ENCODE data around the gene EVI2A. TPM values are rescaled to one million over a fixed set of nuclear protein-coding genes. Genes with fewer than 3 reads are reported as not detected.
A peak's percentile ranks its signal among the peaks of the same experiment; 100 is the strongest.

Gene EVI2A
- total and polyA plus RNA-seq, 2 donors = 147 to 252 TPM

- Histone ChIP-seq H3K36me3 (ENCODE audit: control insufficient read depth in 2 of 2, insufficient read depth in 2 of 2, low read length in 1 of 2) (peaks cover 6 to 16% of the 10 kb centered on the region in 2 donors), H3K9me3 (ENCODE audit: control insufficient read depth in 2 of 2, insufficient read depth in 1 of 2, low read length in 1 of 2) (no peaks in the 10 kb centered on the region), H3K27me3 (ENCODE audit: control insufficient read depth in 2 of 2, insufficient read depth in 1 of 2, low read length in 1 of 2) (no peaks in the 10 kb centered on the region), H3K4me1 (ENCODE audit: control insufficient read depth in 2 of 2, insufficient read depth in 2 of 2, low read length in 2 of 2) (peaks cover 10 to 15% of the 10 kb centered on the region in 2 donors), H3K27ac (ENCODE audit: low read depth in 1 of 2, low read length in 1 of 2) (peak overlapping the region; percentile 68 to 87), H3K4me3 (ENCODE audit: low read length in 2 of 2) (peak overlapping the region; percentile 44 to 77)
- 2% methylated on average over 2 of the region's 2 CpGs for WGBS
- peak in 2 of 9 donors; percentile 24 to 60 for DNase-seq (ENCODE audit: low read depth in 6 of 9, low spot score in 9 of 9)
Measured at GRCh38 chr17:31309556-31309955, 11.9 kb downstream of the EVI2A start.

GRCh38 chr17:31308372-31309334 is 12.8 kb downstream of the EVI2A start:
- Histone ChIP-seq H3K4me1 (ENCODE audit: control insufficient read depth in 2 of 2, insufficient read depth in 2 of 2, low read length in 2 of 2) (peaks cover 10 to 15% of the 10 kb centered on the region in 2 donors), H3K27ac (ENCODE audit: low read depth in 1 of 2, low read length in 1 of 2) (peak overlapping the region; percentile 85 to 87), H3K9me3 (ENCODE audit: control insufficient read depth in 2 of 2, insufficient read depth in 1 of 2, low read length in 1 of 2) (no peaks in the 10 kb centered on the region), H3K4me3 (ENCODE audit: low read length in 2 of 2) (peak overlapping the region; percentile 44 to 77), H3K36me3 (ENCODE audit: control insufficient read depth in 2 of 2, insufficient read depth in 2 of 2, low read length in 1 of 2) (peaks cover 10 to 21% of the 10 kb centered on the region in 2 donors), H3K27me3 (ENCODE audit: control insufficient read depth in 2 of 2, insufficient read depth in 1 of 2, low read length in 1 of 2) (no peaks in the 10 kb centered on the region)
- 51% methylated on average over 5 of the region's 5 CpGs for WGBS
- no peak for DNase-seq (ENCODE audit: low read depth in 6 of 9, low spot score in 9 of 9)

GRCh38 chr17:31307640-31308039 is 13.8 kb downstream of the EVI2A start:
- Histone ChIP-seq H3K9me3 (ENCODE audit: control insufficient read depth in 2 of 2, insufficient read depth in 1 of 2, low read length in 1 of 2) (no peaks in the 10 kb centered on the region), H3K27me3 (ENCODE audit: control insufficient read depth in 2 of 2, insufficient read depth in 1 of 2, low read length in 1 of 2) (no peaks in the 10 kb centered on the region), H3K27ac (ENCODE audit: low read depth in 1 of 2, low read length in 1 of 2) (peak overlapping the region in 1 of 2 donors; percentile 87), H3K4me1 (ENCODE audit: control insufficient read depth in 2 of 2, insufficient read depth in 2 of 2, low read length in 2 of 2) (peaks cover 10 to 15% of the 10 kb centered on the region in 2 donors), H3K4me3 (ENCODE audit: low read length in 2 of 2) (peak overlapping the region in 1 of 2 donors; percentile 12), H3K36me3 (ENCODE audit: control insufficient read depth in 2 of 2, insufficient read depth in 2 of 2, low read length in 1 of 2) (peaks cover 10 to 27% of the 10 kb centered on the region in 2 donors)
- WGBS = 19% methylated on average over 1 of the region's 1 CpG
- no peak for DNase-seq (ENCODE audit: low read depth in 6 of 9, low spot score in 9 of 9)

- Histone ChIP-seq H3K27ac (ENCODE audit: low read depth in 1 of 2, low read length in 1 of 2) (no peak overlapping the region), H3K36me3 (ENCODE audit: control insufficient read depth in 2 of 2, insufficient read depth in 2 of 2, low read length in 1 of 2) (peaks cover 5 to 13% of the 10 kb centered on the region in 2 donors), H3K4me3 (ENCODE audit: low read length in 2 of 2) (no peak overlapping the region), H3K4me1 (ENCODE audit: control insufficient read depth in 2 of 2, insufficient read depth in 2 of 2, low read length in 2 of 2) (no peaks in the 10 kb centered on the region), H3K9me3 (ENCODE audit: control insufficient read depth in 2 of 2, insufficient read depth in 1 of 2, low read length in 1 of 2) (no peaks in the 10 kb centered on the region), H3K27me3 (ENCODE audit: control insufficient read depth in 2 of 2, insufficient read depth in 1 of 2, low read length in 1 of 2) (no peaks in the 10 kb centered on the region)
- DNase-seq (ENCODE audit: low read depth in 6 of 9, low spot score in 9 of 9) = no peak
Measured at GRCh38 chr17:31299624-31300023, 21.8 kb downstream of the EVI2A start.

GRCh38 chr17:31297090-31297489 is 24.3 kb downstream of the EVI2A start, which contains the start of gene OMG:
OMG (minus strand) TSS chr17:31297239; CDS start chr17:31296331, 908 bp downstream.
- Histone ChIP-seq H3K27ac (ENCODE audit: low read depth in 1 of 2, low read length in 1 of 2) (no peak within 1 kb of the TSS), H3K36me3 (ENCODE audit: control insufficient read depth in 2 of 2, insufficient read depth in 2 of 2, low read length in 1 of 2) (no peaks in the 10 kb centered on the region), H3K9me3 (ENCODE audit: control insufficient read depth in 2 of 2, insufficient read depth in 1 of 2, low read length in 1 of 2) (no peaks in the 10 kb centered on the region), H3K4me3 (ENCODE audit: low read length in 2 of 2) (no peak within 1 kb of the TSS), H3K4me1 (ENCODE audit: control insufficient read depth in 2 of 2, insufficient read depth in 2 of 2, low read length in 2 of 2) (no peaks in the 10 kb centered on the region), H3K27me3 (ENCODE audit: control insufficient read depth in 2 of 2, insufficient read depth in 1 of 2, low read length in 1 of 2) (no peaks in the 10 kb centered on the region)
- no peak for DNase-seq (ENCODE audit: low read depth in 6 of 9, low spot score in 9 of 9)
- 98% methylated on average over 7 of the region's 7 CpGs for WGBS

GRCh38 chr17:31296142-31296541 is 25.3 kb downstream of the EVI2A start:
- Histone ChIP-seq H3K4me1 (ENCODE audit: control insufficient read depth in 2 of 2, insufficient read depth in 2 of 2, low read length in 2 of 2) (no peaks in the 10 kb centered on the region), H3K4me3 (ENCODE audit: low read length in 2 of 2) (no peak overlapping the region), H3K9me3 (ENCODE audit: control insufficient read depth in 2 of 2, insufficient read depth in 1 of 2, low read length in 1 of 2) (no peaks in the 10 kb centered on the region), H3K27ac (ENCODE audit: low read depth in 1 of 2, low read length in 1 of 2) (no peak overlapping the region), H3K36me3 (ENCODE audit: control insufficient read depth in 2 of 2, insufficient read depth in 2 of 2, low read length in 1 of 2) (peaks cover 0 to 5% of the 10 kb centered on the region in 2 donors), H3K27me3 (ENCODE audit: control insufficient read depth in 2 of 2, insufficient read depth in 1 of 2, low read length in 1 of 2) (no peaks in the 10 kb centered on the region)
- WGBS = 98% methylated on average over 2 of the region's 2 CpGs
- no peak for DNase-seq (ENCODE audit: low read depth in 6 of 9, low spot score in 9 of 9)

- 100% methylated on average over 1 of the region's 1 CpG for WGBS
- Histone ChIP-seq H3K36me3 (ENCODE audit: control insufficient read depth in 2 of 2, insufficient read depth in 2 of 2, low read length in 1 of 2) (peaks cover 0 to 5% of the 10 kb centered on the region in 2 donors), H3K27me3 (ENCODE audit: control insufficient read depth in 2 of 2, insufficient read depth in 1 of 2, low read length in 1 of 2) (no peaks in the 10 kb centered on the region), H3K9me3 (ENCODE audit: control insufficient read depth in 2 of 2, insufficient read depth in 1 of 2, low read length in 1 of 2) (no peaks in the 10 kb centered on the region), H3K27ac (ENCODE audit: low read depth in 1 of 2, low read length in 1 of 2) (no peak overlapping the region), H3K4me1 (ENCODE audit: control insufficient read depth in 2 of 2, insufficient read depth in 2 of 2, low read length in 2 of 2) (no peaks in the 10 kb centered on the region), H3K4me3 (ENCODE audit: low read length in 2 of 2) (no peak overlapping the region)
- no peak for DNase-seq (ENCODE audit: low read depth in 6 of 9, low spot score in 9 of 9)
Measured at GRCh38 chr17:31295489-31295871, 25.9 kb downstream of the EVI2A start.

GRCh38 chr17:31294820-31295488 is 26.5 kb downstream of the EVI2A start:
- H3K27ac ChIP-seq (ENCODE audit: low read depth in 1 of 2, low read length in 1 of 2) = no peak overlapping the region
- H3K4me1 ChIP-seq (ENCODE audit: control insufficient read depth in 2 of 2, insufficient read depth in 2 of 2, low read length in 2 of 2) = no peaks in the 10 kb centered on the region
- no peak for DNase-seq (ENCODE audit: low read depth in 6 of 9, low spot score in 9 of 9)
- H3K4me3 ChIP-seq (ENCODE audit: low read length in 2 of 2) = no peak overlapping the region
- 96% methylated on average over 3 of the region's 3 CpGs for WGBS
- no peaks in the 10 kb centered on the region for H3K27me3 ChIP-seq (ENCODE audit: control insufficient read depth in 2 of 2, insufficient read depth in 1 of 2, low read length in 1 of 2)
- no peaks in the 10 kb centered on the region for H3K9me3 ChIP-seq (ENCODE audit: control insufficient read depth in 2 of 2, insufficient read depth in 1 of 2, low read length in 1 of 2)
- peaks cover 0 to 5% of the 10 kb centered on the region in 2 donors for H3K36me3 ChIP-seq (ENCODE audit: control insufficient read depth in 2 of 2, insufficient read depth in 2 of 2, low read length in 1 of 2)

- Histone ChIP-seq H3K4me1 (ENCODE audit: control insufficient read depth in 2 of 2, insufficient read depth in 2 of 2, low read length in 2 of 2) (no peaks in the 10 kb centered on the region), H3K27me3 (ENCODE audit: control insufficient read depth in 2 of 2, insufficient read depth in 1 of 2, low read length in 1 of 2) (no peaks in the 10 kb centered on the region), H3K36me3 (ENCODE audit: control insufficient read depth in 2 of 2, insufficient read depth in 2 of 2, low read length in 1 of 2) (peaks cover 0 to 5% of the 10 kb centered on the region in 2 donors), H3K27ac (ENCODE audit: low read depth in 1 of 2, low read length in 1 of 2) (no peak overlapping the region), H3K9me3 (ENCODE audit: control insufficient read depth in 2 of 2, insufficient read depth in 1 of 2, low read length in 1 of 2) (no peaks in the 10 kb centered on the region), H3K4me3 (ENCODE audit: low read length in 2 of 2) (no peak overlapping the region)
- DNase-seq (ENCODE audit: low read depth in 6 of 9, low spot score in 9 of 9) = no peak
- 99% methylated on average over 3 of the region's 3 CpGs for WGBS
Measured at GRCh38 chr17:31294231-31294630, 27.2 kb downstream of the EVI2A start.
